RPMI8226 (cell line): Measurements from ENCODE around the gene GPR89A.

Experiments used
- DNase-seq: peaks from one replicate; pipeline ENCODE4 v3.0.0-alpha.2; 2015

GPR89A gene

DNA sequence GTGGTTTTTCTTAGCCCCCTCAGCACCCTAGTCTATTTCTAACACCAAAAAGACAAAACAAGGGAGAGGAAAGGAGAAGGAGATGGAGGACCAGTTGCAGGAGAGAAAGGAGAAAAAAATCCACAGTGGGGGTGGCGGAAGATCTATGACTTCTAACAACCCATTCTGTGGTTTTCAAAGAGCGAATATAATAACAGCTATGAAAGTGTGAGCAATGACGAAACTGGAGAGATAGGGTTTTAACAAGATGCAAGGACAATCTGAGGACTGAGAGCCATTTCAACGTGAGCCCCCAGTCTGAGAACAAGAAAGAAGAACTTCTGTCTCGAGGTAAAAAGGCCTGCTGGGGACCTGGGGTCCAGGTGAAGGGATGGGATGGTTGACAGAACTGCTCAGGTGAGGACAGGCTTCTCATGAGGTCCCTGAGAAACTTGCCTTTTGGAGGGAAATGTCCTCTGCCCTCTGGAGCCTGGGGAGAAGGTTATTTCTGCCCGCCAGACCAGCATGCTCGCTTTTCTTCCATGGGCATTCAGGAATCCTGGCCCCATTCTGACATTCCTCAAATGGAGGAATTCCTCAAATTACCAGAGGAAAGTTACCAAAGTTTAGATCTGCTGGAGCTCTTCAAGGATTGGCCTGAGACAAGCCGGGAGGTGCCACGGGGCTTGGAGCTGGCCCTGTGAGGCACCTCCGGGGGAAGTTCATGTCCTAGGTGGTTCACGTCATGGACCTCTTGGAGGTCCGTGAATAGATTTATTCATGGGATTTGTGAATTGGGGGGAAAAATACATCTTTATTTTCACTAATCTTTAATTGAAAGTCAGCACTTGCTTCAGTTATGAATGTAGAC lies 111.7 kb downstream of the GPR89A start, which contains the start of gene CD160:
Gene CD160, plus strand, starts transcription at position 270 of the 850 bp plus-strand sequence. CDS start 8,829 bp downstream, outside the sequence.
- no peak for DNase-seq
